ENCODE measurements around the gene OAT. TPM values are rescaled to one million over a fixed set of nuclear protein-coding genes. Genes with fewer than 3 reads are reported as not detected.

Gene OAT
- total RNA-seq, 1 experiment from 2014 or later = 79.8 TPM

GRCh38 chr10:124369066-124369465 is 49.7 kb downstream of the OAT start:
- no peak for DNase-seq
- POLR2A ChIA-PET (ENCODE audit: unreplicated experiment) = no interaction called here
- no peaks in the 10 kb centered on the region for H3K79me2 ChIP-seq (ENCODE audit: low read length)
- no peak overlapping the region for H2AFZ ChIP-seq (ENCODE audit: low read length)
- H3K4me1 ChIP-seq (ENCODE audit: insufficient read depth, low read length) = no peaks in the 10 kb centered on the region
- CTCF ChIA-PET = no interaction called here
- H3K27me3 ChIP-seq (ENCODE audit: low read length) = no peaks in the 10 kb centered on the region; the same call in 1 of the 2 replicates
- no peak overlapping the region for H3K9ac ChIP-seq (ENCODE audit: low read length)
- no TSS peak for BruUV-seq (replicated peaks)
- no peaks in the 10 kb centered on the region for H3F3A ChIP-seq (ENCODE audit: low read length, unreplicated experiment)
- no peak overlapping the region for H3K4me3 ChIP-seq (ENCODE audit: low read length)
- H3K36me3 ChIP-seq (ENCODE audit: low read depth, low read length) = no peaks in the 10 kb centered on the region
- H3K9me2 ChIP-seq (replicated peaks; ENCODE audit: low read length) = no peaks in the 10 kb centered on the region
- H3K27ac ChIP-seq (ENCODE audit: low read length) = no peak overlapping the region
- no peak for ATAC-seq
- TF ChIP-seq EZH2 (IDR thresholded peaks at IDR 0.05; ENCODE audit: low read length, unreplicated experiment) = no peak
- TF ChIP-seq EZH2phosphoT487 (IDR thresholded peaks at IDR 0.05; ENCODE audit: borderline replicate concordance, low read length) = no peak
- no peak for TF ChIP-seq CTCF (conservative IDR thresholded peaks at IDR 0.05; ENCODE audit: low read depth, low read length)
- H3K9me3 ChIP-seq (ENCODE audit: low read length) = no peaks in the 10 kb centered on the region
- intact Hi-C loops (cut with micrococcal nuclease) = no loop called here
- no peaks in the 10 kb centered on the region for H4K20me1 ChIP-seq (ENCODE audit: low read length)
- H3K4me2 ChIP-seq (ENCODE audit: low read length) = no peak overlapping the region

GRCh38 chr10:124367936-124368335 is 50.8 kb downstream of the OAT start:
- no peaks in the 10 kb centered on the region for H4K20me1 ChIP-seq (ENCODE audit: low read length)
- H3K4me1 ChIP-seq (ENCODE audit: insufficient read depth, low read length) = no peaks in the 10 kb centered on the region
- H2AFZ ChIP-seq (ENCODE audit: low read length) = no peak overlapping the region
- H3K36me3 ChIP-seq (ENCODE audit: low read depth, low read length) = no peaks in the 10 kb centered on the region
- H3K4me2 ChIP-seq (ENCODE audit: low read length) = no peak overlapping the region
- intact Hi-C loops (cut with micrococcal nuclease) = no loop called here
- no peak overlapping the region for H3K4me3 ChIP-seq (ENCODE audit: low read length)
- no peaks in the 10 kb centered on the region for H3K9me3 ChIP-seq (ENCODE audit: low read length)
- no peak overlapping the region for H3K9ac ChIP-seq (ENCODE audit: low read length)
- no peaks in the 10 kb centered on the region for H3K9me2 ChIP-seq (replicated peaks; ENCODE audit: low read length)
- no peak for TF ChIP-seq EZH2 (IDR thresholded peaks at IDR 0.05; ENCODE audit: low read length, unreplicated experiment)
- TF ChIP-seq CTCF (conservative IDR thresholded peaks at IDR 0.05; ENCODE audit: low read depth, low read length) = no peak
- no peak for TF ChIP-seq EZH2phosphoT487 (IDR thresholded peaks at IDR 0.05; ENCODE audit: borderline replicate concordance, low read length)
- no peak for ATAC-seq
- ChIA-PET POLR2A (ENCODE audit: unreplicated experiment) (no interaction called here), CTCF (no interaction called here)
- H3F3A ChIP-seq (ENCODE audit: low read length, unreplicated experiment) = no peaks in the 10 kb centered on the region
- no peaks in the 10 kb centered on the region; the same call in 1 of the 2 replicates for H3K27me3 ChIP-seq (ENCODE audit: low read length)
- no TSS peak for BruUV-seq (replicated peaks)
- no peak overlapping the region for H3K27ac ChIP-seq (ENCODE audit: low read length)
- H3K79me2 ChIP-seq (ENCODE audit: low read length) = no peaks in the 10 kb centered on the region
- no peak for DNase-seq

GRCh38 chr10:124367414-124367813 is 51.3 kb downstream of the OAT start:
- Histone ChIP-seq H3K4me2 (ENCODE audit: low read length) (no peak overlapping the region), H3K4me3 (ENCODE audit: low read length) (no peak overlapping the region), H4K20me1 (ENCODE audit: low read length) (no peaks in the 10 kb centered on the region), H3K4me1 (ENCODE audit: insufficient read depth, low read length) (no peaks in the 10 kb centered on the region), H3K27ac (ENCODE audit: low read length) (no peak overlapping the region), H3K9ac (ENCODE audit: low read length) (no peak overlapping the region), H3K9me2 (replicated peaks; ENCODE audit: low read length) (no peaks in the 10 kb centered on the region), H3K79me2 (ENCODE audit: low read length) (no peaks in the 10 kb centered on the region), H3K27me3 (ENCODE audit: low read length) (no peaks in the 10 kb centered on the region; the same call in 1 of the 2 replicates), H3F3A (ENCODE audit: low read length, unreplicated experiment) (no peaks in the 10 kb centered on the region), H3K9me3 (ENCODE audit: low read length) (no peaks in the 10 kb centered on the region), H2AFZ (ENCODE audit: low read length) (no peak overlapping the region), H3K36me3 (ENCODE audit: low read depth, low read length) (no peaks in the 10 kb centered on the region)
- intact Hi-C loops (cut with micrococcal nuclease) = no loop called here
- ATAC-seq (no peak), DNase-seq (no peak)
- no TSS peak for BruUV-seq (replicated peaks)
- CTCF ChIA-PET = no interaction called here
- POLR2A ChIA-PET (ENCODE audit: unreplicated experiment) = no interaction called here
- no peak for TF ChIP-seq EZH2 (IDR thresholded peaks at IDR 0.05; ENCODE audit: low read length, unreplicated experiment)
- TF ChIP-seq CTCF (conservative IDR thresholded peaks at IDR 0.05; ENCODE audit: low read depth, low read length) = no peak
- TF ChIP-seq EZH2phosphoT487 (IDR thresholded peaks at IDR 0.05; ENCODE audit: borderline replicate concordance, low read length) = no peak

All from PC-3 (cell line).